ENCODE measurements around the gene CADPS2. TPM values are rescaled to one million over a fixed set of nuclear protein-coding genes. Genes with fewer than 3 reads are reported as not detected.

CADPS2 gene
- polyA plus RNA-seq, 1 donor (not counting 4 experiments of a cell fraction or from before 2014, with no cell fraction given): 0.35 TPM

- FAIRE-seq: no peak
- Histone ChIP-seq H3K4me1 (ENCODE audit: control insufficient read depth, extremely low read depth, insufficient read depth, low read length) (no peaks in the 10 kb centered on the region), H3K27me3 (ENCODE audit: control insufficient read depth, extremely low read depth, insufficient read depth, low read length) (no peaks in the 10 kb centered on the region), H4K20me1 (ENCODE audit: control insufficient read depth, extremely low read depth, insufficient read depth, low read length) (no peaks in the 10 kb centered on the region), H3K36me3 (ENCODE audit: control insufficient read depth in 2 of 2, extremely low read depth in 1 of 2, insufficient read depth in 2 of 2, low read length in 2 of 2) (no peaks in the 10 kb centered on the region), H3K9me3 (ENCODE audit: control insufficient read depth, low read depth, low read length) (no peaks in the 10 kb centered on the region), H3K9me1 (ENCODE audit: control insufficient read depth, extremely low read depth, insufficient read depth, low read length) (no peaks in the 10 kb centered on the region), H3K4me3 (ENCODE audit: control insufficient read depth in 2 of 3, extremely low read depth in 1 of 3, insufficient read depth in 2 of 3, low read depth in 1 of 3, low read length in 3 of 3) (no peak overlapping the region), H2AFZ (ENCODE audit: control insufficient read depth, low read length) (no peak overlapping the region), H3K79me2 (ENCODE audit: control insufficient read depth, insufficient read depth, low read length) (no peaks in the 10 kb centered on the region), H3K27ac (ENCODE audit: control insufficient read depth, insufficient read depth, low read length) (no peak overlapping the region), H3K4me2 (ENCODE audit: control insufficient read depth, extremely low read depth, insufficient read depth, low read depth, low read length) (no peak overlapping the region), H3K9ac (ENCODE audit: control insufficient read depth, extremely low read depth, insufficient read depth, low read length) (no peak overlapping the region)
- TF ChIP-seq EZH2 (IDR thresholded peaks at IDR 0.05; ENCODE audit: low read length): no peak
- TF ChIP-seq, protein P1, sequence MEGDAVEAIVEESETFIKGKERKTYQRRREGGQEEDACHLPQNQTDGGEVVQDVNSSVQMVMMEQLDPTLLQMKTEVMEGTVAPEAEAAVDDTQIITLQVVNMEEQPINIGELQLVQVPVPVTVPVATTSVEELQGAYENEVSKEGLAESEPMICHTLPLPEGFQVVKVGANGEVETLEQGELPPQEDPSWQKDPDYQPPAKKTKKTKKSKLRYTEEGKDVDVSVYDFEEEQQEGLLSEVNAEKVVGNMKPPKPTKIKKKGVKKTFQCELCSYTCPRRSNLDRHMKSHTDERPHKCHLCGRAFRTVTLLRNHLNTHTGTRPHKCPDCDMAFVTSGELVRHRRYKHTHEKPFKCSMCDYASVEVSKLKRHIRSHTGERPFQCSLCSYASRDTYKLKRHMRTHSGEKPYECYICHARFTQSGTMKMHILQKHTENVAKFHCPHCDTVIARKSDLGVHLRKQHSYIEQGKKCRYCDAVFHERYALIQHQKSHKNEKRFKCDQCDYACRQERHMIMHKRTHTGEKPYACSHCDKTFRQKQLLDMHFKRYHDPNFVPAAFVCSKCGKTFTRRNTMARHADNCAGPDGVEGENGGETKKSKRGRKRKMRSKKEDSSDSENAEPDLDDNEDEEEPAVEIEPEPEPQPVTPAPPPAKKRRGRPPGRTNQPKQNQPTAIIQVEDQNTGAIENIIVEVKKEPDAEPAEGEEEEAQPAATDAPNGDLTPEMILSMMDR (optimal IDR thresholded peaks at IDR 0.05 in 1 of 3, IDR thresholded peaks at IDR 0.05 in 1 of 3, conservative IDR thresholded peaks at IDR 0.05 in 1 of 3; ENCODE audit: extremely low read depth in 1 of 3, insufficient read depth in 2 of 3, low read length in 3 of 3): no peak
- dilution Hi-C loops (cut with MboI; ENCODE audit: extremely low pct_ligation_motif_present, low sequenced_read_pairs): no loop called here
- DNase-seq (ENCODE audit: low read depth, low spot score): no peak
Observed at GRCh38 chr7:122269241-122269640, 617.0 kb downstream of the CADPS2 start.

Small RNA genes within 50 kb of the gene (small RNA-seq; reads per million reads assigned to genes)
- 0 reads per million in 3 experiments for gene AC006463.1 (ENCODE audit: insufficient read length in 3 of 3, low read depth in 3 of 3, low replicate concordance in 1 of 3)

Other genes with a start within 250 kb of the CADPS2 start
- not detected in 3 replicates for gene RNF133, start 187.3 kb downstream of the CADPS2 start, polyA plus RNA-seq
- not detected in 3 replicates for gene RNF148, start 183.5 kb downstream of the CADPS2 start, polyA plus RNA-seq
- not detected in 3 replicates for gene TAS2R16, start 109.2 kb upstream of the CADPS2 start, polyA plus RNA-seq

Measured in keratinocyte (primary cell).